Loucy (cell line): Measurements from ENCODE around the gene ENOX1.

Experiments used
- H2AFZ ChIP-seq: fragments of 200-600 bp; sonication (generic); 2 replicates; pipeline ENCODE4 v1.6.0; 2016; ENCODE audit warnings: antibody characterized with exemption, mild to moderate bottlenecking, low read length, moderate library complexity
- H3F3A ChIP-seq: fragments of 200-600 bp; 2 replicates; pipeline ENCODE4 v1.6.0; 2016; ENCODE audit warnings: antibody characterized with exemption, low read depth, mild to moderate bottlenecking
- H3K27me3 ChIP-seq: fragments of 200-600 bp; sonication (generic); 2 replicates; pipeline ENCODE4 v1.6.1; 2014; ENCODE audit warnings: low read length, mild to moderate bottlenecking; ENCODE audit not compliant: insufficient read depth, poor library complexity, severe bottlenecking
- H3K36me3 ChIP-seq: fragments of 200-600 bp; sonication (generic); 2 replicates; pipeline ENCODE4 v1.6.1; 2016; ENCODE audit warnings: low read length; ENCODE audit not compliant: insufficient read depth
- H3K4me1 ChIP-seq: fragments of 200-600 bp; sonication (generic); 2 replicates; pipeline ENCODE4 v1.5.1; 2014; ENCODE audit warnings: low read length, mild to moderate bottlenecking; ENCODE audit not compliant: insufficient read depth, poor library complexity, severe bottlenecking
- H3K4me2 ChIP-seq: fragments of 200-600 bp; sonication (generic); 2 replicates; pipeline ENCODE4 v1.6.0; 2014; ENCODE audit warnings: antibody characterized with exemption, low read length, low read depth, mild to moderate bottlenecking; ENCODE audit not compliant: poor library complexity, severe bottlenecking
- H3K4me3 ChIP-seq: fragments of 200-600 bp; sonication (generic); 2 replicates; pipeline ENCODE4 v1.5.1; 2014; ENCODE audit warnings: low read length, mild to moderate bottlenecking, mixed read lengths; ENCODE audit not compliant: poor library complexity, severe bottlenecking
- H3K79me2 ChIP-seq: fragments of 200-600 bp; sonication (generic); 2 replicates; pipeline ENCODE4 v1.6.1; 2014; ENCODE audit warnings: low read length; ENCODE audit not compliant: insufficient read depth
- H3K9ac ChIP-seq: fragments of 200-600 bp; sonication (generic); 2 replicates; pipeline ENCODE4 v1.6.0; 2014; ENCODE audit warnings: mild to moderate bottlenecking, low read depth, low read length, moderate library complexity; ENCODE audit not compliant: poor library complexity, severe bottlenecking
- H3K9me2 ChIP-seq: fragments of 200-600 bp; sonication (generic); replicated peaks from 2 replicates; pipeline ENCODE4 v1.6.1; 2016; ENCODE audit warnings: low read depth, low read length, mixed read lengths
- H3K9me3 ChIP-seq: fragments of 200-600 bp; sonication (generic); 2 replicates; pipeline ENCODE4 v1.6.1; 2014; ENCODE audit warnings: mild to moderate bottlenecking, antibody characterized with exemption, low read length, low read depth; ENCODE audit not compliant: insufficient read depth
- H4K20me1 ChIP-seq: fragments of 200-600 bp; sonication (generic); 2 replicates; pipeline ENCODE4 v1.6.0; 2014; ENCODE audit warnings: antibody characterized with exemption, low read length, mild to moderate bottlenecking; ENCODE audit not compliant: insufficient read depth, poor library complexity, severe bottlenecking
- EZH2phosphoT487 ChIP-seq: fragments of 200-600 bp; IDR thresholded peaks from 2 replicates; pipeline ENCODE4 v1.6.1; 2018; ENCODE audit warnings: antibody characterized with exemption, mild to moderate bottlenecking, moderate library complexity, borderline replicate concordance
- TF ChIP-seq, protein P1 (sequence below): fragments of 200-600 bp; sonication (generic); conservative IDR thresholded peaks from 2 replicates; pipeline ENCODE4 v1.5.1; 2014; ENCODE audit warnings: mild to moderate bottlenecking, antibody characterized with exemption, low read length

ENOX1 gene

DNA sequence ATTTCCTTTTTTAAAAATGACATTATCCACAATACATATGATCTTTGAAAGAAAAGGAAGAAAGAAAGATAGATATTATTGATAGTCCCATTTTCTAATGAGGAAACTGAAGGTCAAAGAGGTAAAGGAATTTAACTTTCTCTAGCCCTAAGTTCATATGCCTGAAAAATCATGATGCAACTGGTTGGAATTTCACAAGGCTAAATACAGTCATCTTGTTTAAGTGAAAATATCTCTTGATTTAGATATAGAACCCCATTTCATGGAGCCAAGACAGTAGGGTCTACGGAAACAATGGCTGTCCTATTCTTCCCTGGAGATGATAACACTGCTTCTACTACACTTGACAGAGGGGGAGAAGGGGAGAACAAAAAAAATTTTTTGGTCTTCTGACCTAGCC is 397.2 kb downstream of the ENOX1 start:
- no peak overlapping the region for H2AFZ ChIP-seq
- TF ChIP-seq EZH2phosphoT487, result no peak
- TF ChIP-seq, protein P1, sequence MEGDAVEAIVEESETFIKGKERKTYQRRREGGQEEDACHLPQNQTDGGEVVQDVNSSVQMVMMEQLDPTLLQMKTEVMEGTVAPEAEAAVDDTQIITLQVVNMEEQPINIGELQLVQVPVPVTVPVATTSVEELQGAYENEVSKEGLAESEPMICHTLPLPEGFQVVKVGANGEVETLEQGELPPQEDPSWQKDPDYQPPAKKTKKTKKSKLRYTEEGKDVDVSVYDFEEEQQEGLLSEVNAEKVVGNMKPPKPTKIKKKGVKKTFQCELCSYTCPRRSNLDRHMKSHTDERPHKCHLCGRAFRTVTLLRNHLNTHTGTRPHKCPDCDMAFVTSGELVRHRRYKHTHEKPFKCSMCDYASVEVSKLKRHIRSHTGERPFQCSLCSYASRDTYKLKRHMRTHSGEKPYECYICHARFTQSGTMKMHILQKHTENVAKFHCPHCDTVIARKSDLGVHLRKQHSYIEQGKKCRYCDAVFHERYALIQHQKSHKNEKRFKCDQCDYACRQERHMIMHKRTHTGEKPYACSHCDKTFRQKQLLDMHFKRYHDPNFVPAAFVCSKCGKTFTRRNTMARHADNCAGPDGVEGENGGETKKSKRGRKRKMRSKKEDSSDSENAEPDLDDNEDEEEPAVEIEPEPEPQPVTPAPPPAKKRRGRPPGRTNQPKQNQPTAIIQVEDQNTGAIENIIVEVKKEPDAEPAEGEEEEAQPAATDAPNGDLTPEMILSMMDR, result no peak
- H3F3A ChIP-seq, result no peaks in the 10 kb centered on the region
- no peaks in the 10 kb centered on the region for H3K79me2 ChIP-seq
- no peaks in the 10 kb centered on the region for H4K20me1 ChIP-seq
- no peak overlapping the region for H3K9ac ChIP-seq
- no peak overlapping the region for H3K4me3 ChIP-seq
- no peak overlapping the region for H3K4me2 ChIP-seq
- H3K4me1 ChIP-seq, result no peaks in the 10 kb centered on the region
- no peaks in the 10 kb centered on the region for H3K9me3 ChIP-seq
- H3K27me3 ChIP-seq, result no peaks in the 10 kb centered on the region
- no peaks in the 10 kb centered on the region for H3K9me2 ChIP-seq
- no peaks in the 10 kb centered on the region for H3K36me3 ChIP-seq

- no peaks in the 10 kb centered on the region for H3K27me3 ChIP-seq
- H3K4me1 ChIP-seq, result no peaks in the 10 kb centered on the region
- no peak overlapping the region for H2AFZ ChIP-seq
These were observed 398.3 kb downstream of the ENOX1 start for GRCh38 chr13:43388282-43389034.

DNA sequence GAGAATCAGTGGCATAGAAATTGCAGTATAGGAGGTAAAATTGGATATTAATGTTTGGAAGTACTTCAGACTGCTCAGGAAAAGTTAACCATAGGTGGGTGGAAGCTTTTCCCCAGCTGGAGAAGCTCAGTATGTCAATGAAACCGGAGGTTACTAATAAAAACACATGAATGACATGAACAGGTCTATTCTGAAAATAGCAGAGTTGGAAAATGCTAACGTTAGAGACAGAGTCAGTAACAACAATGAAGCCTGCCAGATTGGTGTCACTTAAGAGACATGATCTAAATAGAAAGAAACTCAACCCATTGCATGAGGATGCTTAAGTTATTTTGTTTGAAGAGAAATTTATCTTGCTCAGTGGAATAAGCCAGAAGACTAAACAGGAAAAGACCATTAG is 398.9 kb downstream of the ENOX1 start:
- H3K4me3 ChIP-seq, result no peak overlapping the region
- no peak overlapping the region for H3K4me2 ChIP-seq

More at GRCh38 chr13:43388282-43389034, 398.3 kb downstream of the ENOX1 start:
- no peak overlapping the region for H3K4me3 ChIP-seq
- H3K36me3 ChIP-seq, result no peaks in the 10 kb centered on the region
- H4K20me1 ChIP-seq, result no peaks in the 10 kb centered on the region
- no peak for TF ChIP-seq EZH2phosphoT487
- TF ChIP-seq, protein P1, result no peak
- no peaks in the 10 kb centered on the region for H3K9me2 ChIP-seq
- H3K9ac ChIP-seq, result no peak overlapping the region
- no peak overlapping the region for H3K4me2 ChIP-seq
- no peaks in the 10 kb centered on the region for H3F3A ChIP-seq
- H3K79me2 ChIP-seq, result no peaks in the 10 kb centered on the region
- no peaks in the 10 kb centered on the region for H3K9me3 ChIP-seq

More for the DNA sequence above, 398.9 kb downstream of the ENOX1 start:
- H3K9me3 ChIP-seq, result no peaks in the 10 kb centered on the region
- H3F3A ChIP-seq, result no peaks in the 10 kb centered on the region
- H4K20me1 ChIP-seq, result no peaks in the 10 kb centered on the region
- no peak for TF ChIP-seq EZH2phosphoT487
- TF ChIP-seq, protein P1, result no peak
- no peaks in the 10 kb centered on the region for H3K9me2 ChIP-seq
- H3K27me3 ChIP-seq, result no peaks in the 10 kb centered on the region
- H3K79me2 ChIP-seq, result no peaks in the 10 kb centered on the region
- H3K4me1 ChIP-seq, result no peaks in the 10 kb centered on the region
- H3K36me3 ChIP-seq, result no peaks in the 10 kb centered on the region
- H2AFZ ChIP-seq, result no peak overlapping the region
- H3K9ac ChIP-seq, result no peak overlapping the region
